B cell (primary cell): ENCODE results near the gene LDB1.

ENCODE experiments used
- CTCF ChIP-seq: fragments of 200-600 bp; IDR thresholded peaks from one replicate; pipeline ENCODE4 v1.8.0; 2022; ENCODE audit warnings: antibody characterized with exemption, mild to moderate bottlenecking
- EZH2 ChIP-seq: IDR thresholded peaks from 2 replicates; pipeline ENCODE4 v1.6.1; 2012; ENCODE audit warnings: borderline replicate concordance, low read depth, mild to moderate bottlenecking, moderate library complexity, low read length; ENCODE audit not compliant: insufficient read depth, poor library complexity, severe bottlenecking

- TF ChIP-seq CTCF (no peak), EZH2 (no peak)
Measured at GRCh38 chr10:102131286-102132170, 11.4 kb upstream of the LDB1 start.
